PC-3 (cell line): ENCODE results near the gene PATL1.

ENCODE experiments used
- EZH2phosphoT487 ChIP-seq: fragments of 300-600 bp; sonication (generic); IDR thresholded peaks from 2 replicates; pipeline ENCODE4 v1.6.1; 2018; ENCODE audit warnings: mild to moderate bottlenecking, antibody characterized with exemption, low read length, borderline replicate concordance
- TF ChIP-seq, protein P1 (sequence below): fragments of 300-600 bp; sonication (generic); conservative IDR thresholded peaks from 2 replicates; pipeline ENCODE4 v1.5.1; 2017; ENCODE audit warnings: antibody characterized with exemption, low read depth, mild to moderate bottlenecking, low read length

DNA sequence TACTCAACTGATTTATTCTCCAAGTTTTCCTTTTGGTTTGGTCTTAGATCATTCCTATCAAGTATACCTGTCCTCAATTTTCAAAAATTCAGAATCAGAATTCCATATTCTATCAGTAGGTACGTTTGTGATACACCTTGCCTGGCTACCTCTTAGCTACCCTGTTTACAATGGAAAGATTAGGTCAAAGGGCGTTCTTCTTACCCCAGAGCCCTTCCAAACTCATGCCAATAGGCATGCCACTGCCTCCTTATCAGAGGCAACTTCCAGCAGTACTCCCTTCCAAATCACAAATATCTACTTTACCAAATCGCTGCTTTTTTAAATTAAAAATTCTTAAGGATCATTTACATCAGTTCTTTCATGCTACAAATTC lies 1.0 kb downstream of the PATL1 start:
- TF ChIP-seq, protein P1, sequence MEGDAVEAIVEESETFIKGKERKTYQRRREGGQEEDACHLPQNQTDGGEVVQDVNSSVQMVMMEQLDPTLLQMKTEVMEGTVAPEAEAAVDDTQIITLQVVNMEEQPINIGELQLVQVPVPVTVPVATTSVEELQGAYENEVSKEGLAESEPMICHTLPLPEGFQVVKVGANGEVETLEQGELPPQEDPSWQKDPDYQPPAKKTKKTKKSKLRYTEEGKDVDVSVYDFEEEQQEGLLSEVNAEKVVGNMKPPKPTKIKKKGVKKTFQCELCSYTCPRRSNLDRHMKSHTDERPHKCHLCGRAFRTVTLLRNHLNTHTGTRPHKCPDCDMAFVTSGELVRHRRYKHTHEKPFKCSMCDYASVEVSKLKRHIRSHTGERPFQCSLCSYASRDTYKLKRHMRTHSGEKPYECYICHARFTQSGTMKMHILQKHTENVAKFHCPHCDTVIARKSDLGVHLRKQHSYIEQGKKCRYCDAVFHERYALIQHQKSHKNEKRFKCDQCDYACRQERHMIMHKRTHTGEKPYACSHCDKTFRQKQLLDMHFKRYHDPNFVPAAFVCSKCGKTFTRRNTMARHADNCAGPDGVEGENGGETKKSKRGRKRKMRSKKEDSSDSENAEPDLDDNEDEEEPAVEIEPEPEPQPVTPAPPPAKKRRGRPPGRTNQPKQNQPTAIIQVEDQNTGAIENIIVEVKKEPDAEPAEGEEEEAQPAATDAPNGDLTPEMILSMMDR = no peak
- no peak for TF ChIP-seq EZH2phosphoT487
